AG04450 (cell line): Measurements from ENCODE around the gene MANSC1. TPM values are rescaled to one million over a fixed set of nuclear protein-coding genes. Genes with fewer than 3 reads are reported as not detected.

ENCODE experiments used
- CTCF ChIA-PET: fragments of 300-600, 350-600 bp; formaldehyde crosslinking; extraction: SDS; loops from one replicate; lab custom pipeline; 2022; ENCODE audit warnings: antibody characterized with exemption, inconsistent platforms; lab: Charles Lee
- POLR2A ChIA-PET: fragments of 350-600 bp; formaldehyde crosslinking; extraction: SDS; loops from one replicate; lab custom pipeline; 2021; ENCODE audit warnings: antibody characterized with exemption, inconsistent platforms; lab: Yijun Ruan, JAX
- DNase-seq: peaks from one replicate; pipeline ENCODE4 v3.0.0-alpha.2; 2011; ENCODE audit warnings: low read depth, low spot score
- H3K27ac ChIP-seq: one replicate; pipeline ENCODE4 v1.5.1; 2012; ENCODE audit warnings: low read depth, low read length, control low read depth
- H3K27me3 ChIP-seq: one replicate; pipeline ENCODE4 v1.6.0; 2012; ENCODE audit warnings: low read length; ENCODE audit not compliant: control insufficient read depth, insufficient read depth
- H3K4me3 ChIP-seq: 2 replicates; pipeline ENCODE4 v1.5.1; 2011; ENCODE audit warnings: mild to moderate bottlenecking, low read depth, low read length, control low read depth
- H3K9me3 ChIP-seq: 2 replicates; pipeline ENCODE4 v1.5.1; 2012; ENCODE audit warnings: low read length; ENCODE audit not compliant: control insufficient read depth, insufficient read depth
- polyA plus RNA-seq: library from polyadenylated mRNA; depleted of rRNA; stranded (reverse); fragments of >200 nt; gene quantifications from 2 replicates; pipeline ENCODE4 v1.2.3, GENCODE V29; 2011
- TF ChIP-seq, protein P1 (sequence below): IDR thresholded peaks from 2 replicates; pipeline ENCODE4 v1.5.1; 2011; ENCODE audit warnings: low read depth, low read length, control low read depth, inconsistent platforms

MANSC1 gene
- polyA plus RNA-seq, 1 experiment, result 2.8 TPM

DNA sequence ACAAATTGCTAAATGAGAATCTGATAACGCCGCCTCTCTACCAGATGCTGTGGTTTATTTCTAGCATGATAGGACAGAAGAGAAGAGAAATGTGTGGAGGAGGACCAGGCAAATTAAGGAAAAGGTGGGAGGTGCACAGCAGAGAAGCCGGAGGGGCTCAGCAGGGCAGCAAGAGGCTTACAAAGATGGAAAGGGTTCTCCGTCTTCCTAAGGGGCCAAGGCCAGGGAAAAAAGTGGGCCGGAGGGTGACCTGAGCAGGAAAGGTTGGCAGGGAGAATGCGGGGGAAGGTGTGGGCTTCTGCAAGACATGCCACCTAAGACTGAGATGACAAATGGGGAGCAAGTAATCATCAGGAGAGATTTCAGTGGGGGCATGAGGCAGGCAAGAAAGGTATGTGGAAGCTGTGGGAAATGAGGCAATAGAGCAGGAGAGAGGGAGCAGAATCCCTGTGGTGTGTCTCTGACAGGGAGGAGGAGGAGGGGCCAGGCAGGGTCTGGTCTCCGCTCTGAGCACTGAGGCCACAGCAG lies 18.7 kb downstream of the MANSC1 start:
- TF ChIP-seq, protein P1, sequence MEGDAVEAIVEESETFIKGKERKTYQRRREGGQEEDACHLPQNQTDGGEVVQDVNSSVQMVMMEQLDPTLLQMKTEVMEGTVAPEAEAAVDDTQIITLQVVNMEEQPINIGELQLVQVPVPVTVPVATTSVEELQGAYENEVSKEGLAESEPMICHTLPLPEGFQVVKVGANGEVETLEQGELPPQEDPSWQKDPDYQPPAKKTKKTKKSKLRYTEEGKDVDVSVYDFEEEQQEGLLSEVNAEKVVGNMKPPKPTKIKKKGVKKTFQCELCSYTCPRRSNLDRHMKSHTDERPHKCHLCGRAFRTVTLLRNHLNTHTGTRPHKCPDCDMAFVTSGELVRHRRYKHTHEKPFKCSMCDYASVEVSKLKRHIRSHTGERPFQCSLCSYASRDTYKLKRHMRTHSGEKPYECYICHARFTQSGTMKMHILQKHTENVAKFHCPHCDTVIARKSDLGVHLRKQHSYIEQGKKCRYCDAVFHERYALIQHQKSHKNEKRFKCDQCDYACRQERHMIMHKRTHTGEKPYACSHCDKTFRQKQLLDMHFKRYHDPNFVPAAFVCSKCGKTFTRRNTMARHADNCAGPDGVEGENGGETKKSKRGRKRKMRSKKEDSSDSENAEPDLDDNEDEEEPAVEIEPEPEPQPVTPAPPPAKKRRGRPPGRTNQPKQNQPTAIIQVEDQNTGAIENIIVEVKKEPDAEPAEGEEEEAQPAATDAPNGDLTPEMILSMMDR, result no peak
- ChIA-PET CTCF (interaction anchor here (1.1 kb wide), 1 partner anchor 298 kb away, joined by 3 read pairs; no protein-coding TSS in a partner anchor), POLR2A (no interaction called here)
- Histone ChIP-seq H3K4me3 (no peak overlapping the region), H3K27ac (no peak overlapping the region), H3K9me3 (no peaks in the 10 kb centered on the region; the same call in 1 of the 2 replicates), H3K27me3 (no peaks in the 10 kb centered on the region)
- DNase-seq, result no peak

DNA sequence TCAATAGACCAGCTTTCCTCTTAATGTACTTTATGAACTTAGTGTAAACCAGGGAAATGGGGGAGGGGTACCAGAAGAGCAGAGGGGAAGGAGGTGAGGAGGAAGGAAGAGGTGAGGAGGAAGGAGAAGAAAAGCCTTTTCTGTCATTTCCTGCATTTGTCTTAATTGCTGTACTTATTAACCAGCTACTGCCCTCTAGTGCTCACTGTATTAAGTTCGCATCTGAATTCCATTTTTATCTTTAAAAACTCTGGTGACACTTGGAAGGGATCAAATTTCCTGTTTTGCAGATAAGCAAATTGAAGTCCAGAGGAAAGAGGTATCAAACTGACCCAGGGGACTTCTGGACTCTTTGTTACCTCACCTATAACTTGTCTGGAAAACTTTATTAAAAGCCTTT lies 22.2 kb downstream of the MANSC1 start:
- POLR2A ChIA-PET, result interaction anchor here (1.2 kb wide), 1 partner anchor 61 kb away, joined by 3 read pairs; the partner anchor contains the start of gene LRP6
- CTCF ChIA-PET, result interaction anchor here (0.5 to 3.1 kb wide), 41 partner anchors 8 to 748 kb away, joined by 3 to 26 read pairs (median 4); partner anchors contain the start of genes BORCS5, LRP6 and MANSC1
- no peak overlapping the region for H3K27ac ChIP-seq
- H3K27me3 ChIP-seq, result no peaks in the 10 kb centered on the region
- H3K9me3 ChIP-seq, result no peaks in the 10 kb centered on the region
- no peak overlapping the region for H3K4me3 ChIP-seq
- no peak for DNase-seq
- TF ChIP-seq, protein P1, result peak; percentile 77

DNA sequence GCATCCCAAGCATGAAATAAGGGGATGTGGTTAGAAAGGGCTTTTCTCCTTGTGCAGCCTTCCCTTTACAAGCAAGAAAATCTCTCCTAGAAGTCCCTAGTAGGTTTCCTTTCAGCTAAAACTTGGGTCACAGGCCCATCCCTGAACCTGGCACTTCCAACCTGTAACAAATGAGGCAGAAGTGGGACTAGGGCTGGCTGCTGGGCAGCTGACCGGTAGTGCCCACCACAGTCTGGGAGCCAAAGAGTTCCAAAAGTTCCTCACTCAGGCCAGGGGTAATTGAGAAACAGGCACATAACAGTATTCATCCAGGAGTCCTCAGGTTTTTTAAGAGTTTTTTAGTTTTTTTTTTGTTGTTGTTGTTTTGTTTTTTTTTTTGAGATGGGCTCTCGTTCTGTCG lies 23.8 kb downstream of the MANSC1 start:
- TF ChIP-seq, protein P1, result no peak

DNA sequence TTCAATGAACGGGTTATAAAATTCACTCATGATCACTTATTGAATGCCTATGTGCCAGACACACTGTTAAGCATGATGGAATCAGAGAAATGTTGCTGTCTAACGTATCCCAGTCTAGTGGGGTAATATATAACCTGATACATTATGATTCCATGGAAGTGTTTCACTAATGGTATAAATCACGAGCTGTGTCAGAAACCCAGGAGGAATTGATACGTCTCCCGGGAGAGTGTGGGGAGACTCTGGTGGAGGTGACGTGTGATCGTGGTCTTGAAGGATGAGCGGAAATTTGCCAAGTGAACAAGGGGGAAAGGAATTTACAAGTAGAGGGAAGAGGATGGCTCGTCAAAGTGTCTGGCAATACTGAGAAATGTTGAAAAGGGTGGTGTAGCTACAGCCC lies 26.5 kb downstream of the MANSC1 start:
- TF ChIP-seq, protein P1, result no peak
- no peak for DNase-seq
- POLR2A ChIA-PET, result interaction anchor here (1.2 kb wide), 1 partner anchor 57 kb away, joined by 4 read pairs; the partner anchor contains the start of gene LRP6

More for the DNA sequence above, 23.8 kb downstream of the MANSC1 start:
- H3K9me3 ChIP-seq, result no peaks in the 10 kb centered on the region
- no peak for DNase-seq
- POLR2A ChIA-PET, result no interaction called here
- no peak overlapping the region for H3K27ac ChIP-seq
- no peaks in the 10 kb centered on the region for H3K27me3 ChIP-seq
- no peak overlapping the region for H3K4me3 ChIP-seq
- CTCF ChIA-PET, result interaction anchor here (0.5 to 2.2 kb wide), 9 partner anchors 23 to 380 kb away, joined by 3 to 26 read pairs (median 3); partner anchors contain the start of genes LRP6 and MANSC1

DNA sequence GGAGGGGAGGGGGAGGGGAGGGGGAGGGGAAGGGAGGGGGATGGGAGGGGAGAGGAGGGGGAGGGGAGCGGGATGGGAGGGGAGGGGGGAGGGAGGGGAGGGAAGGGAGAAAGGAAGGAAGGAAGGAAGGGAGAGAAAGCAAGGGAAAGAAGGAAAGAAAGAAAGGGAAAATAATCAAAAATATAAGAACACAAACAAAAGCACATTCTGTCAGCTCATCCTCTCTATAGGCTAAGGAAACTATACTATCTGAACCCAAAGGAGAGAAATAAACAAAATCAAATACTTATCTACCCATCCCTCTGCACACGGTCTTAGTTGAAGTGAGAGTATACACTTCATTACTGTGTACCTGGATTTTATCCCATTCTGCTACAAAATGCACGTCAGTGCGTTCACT lies 26.9 kb downstream of the MANSC1 start:
- ChIA-PET POLR2A (interaction anchor here (1.2 kb wide), 1 partner anchor 56 kb away, joined by 4 read pairs; the partner anchor contains the start of gene LRP6), CTCF (no interaction called here)
- TF ChIP-seq, protein P1, result no peak
- H3K27ac ChIP-seq, result no peak overlapping the region
- no peaks in the 10 kb centered on the region for H3K9me3 ChIP-seq
- no peaks in the 10 kb centered on the region for H3K27me3 ChIP-seq
- no peak overlapping the region for H3K4me3 ChIP-seq
- no peak for DNase-seq

More for the DNA sequence above, 26.5 kb downstream of the MANSC1 start:
- H3K9me3 ChIP-seq, result no peaks in the 10 kb centered on the region
- no peaks in the 10 kb centered on the region for H3K27me3 ChIP-seq
- CTCF ChIA-PET, result no interaction called here
- H3K4me3 ChIP-seq, result no peak overlapping the region
- no peak overlapping the region for H3K27ac ChIP-seq
